ENCODE results near the gene ZSCAN31.
"Not testable (repeated sequence)": the region's sequence is repeated elsewhere in the genome, so short reads cannot be mapped to it uniquely, and the experiment has no call there.

ZSCAN31 gene

DNA sequence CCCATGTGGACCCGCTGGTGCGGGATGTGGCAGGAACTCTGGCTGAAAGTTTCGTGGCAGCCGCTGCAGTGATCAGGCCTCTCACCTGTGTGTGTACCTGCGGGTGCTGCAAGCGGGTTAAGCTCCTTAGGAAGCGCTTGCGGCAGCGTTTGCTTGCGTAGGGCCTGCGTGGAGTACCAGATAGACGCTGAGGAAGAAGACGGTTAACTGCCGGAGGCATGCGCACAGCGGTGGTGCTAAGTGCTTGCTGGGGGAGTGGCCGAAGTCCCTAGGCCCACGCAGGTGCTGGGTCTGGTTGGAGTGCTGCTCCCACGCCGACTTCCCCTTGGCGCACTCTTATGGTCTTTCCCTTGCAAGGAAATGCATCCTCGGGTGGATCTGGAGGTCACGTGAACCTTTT lies 23.0 kb downstream of the ZSCAN31 start:
- no peak for FAIRE-seq

DNA sequence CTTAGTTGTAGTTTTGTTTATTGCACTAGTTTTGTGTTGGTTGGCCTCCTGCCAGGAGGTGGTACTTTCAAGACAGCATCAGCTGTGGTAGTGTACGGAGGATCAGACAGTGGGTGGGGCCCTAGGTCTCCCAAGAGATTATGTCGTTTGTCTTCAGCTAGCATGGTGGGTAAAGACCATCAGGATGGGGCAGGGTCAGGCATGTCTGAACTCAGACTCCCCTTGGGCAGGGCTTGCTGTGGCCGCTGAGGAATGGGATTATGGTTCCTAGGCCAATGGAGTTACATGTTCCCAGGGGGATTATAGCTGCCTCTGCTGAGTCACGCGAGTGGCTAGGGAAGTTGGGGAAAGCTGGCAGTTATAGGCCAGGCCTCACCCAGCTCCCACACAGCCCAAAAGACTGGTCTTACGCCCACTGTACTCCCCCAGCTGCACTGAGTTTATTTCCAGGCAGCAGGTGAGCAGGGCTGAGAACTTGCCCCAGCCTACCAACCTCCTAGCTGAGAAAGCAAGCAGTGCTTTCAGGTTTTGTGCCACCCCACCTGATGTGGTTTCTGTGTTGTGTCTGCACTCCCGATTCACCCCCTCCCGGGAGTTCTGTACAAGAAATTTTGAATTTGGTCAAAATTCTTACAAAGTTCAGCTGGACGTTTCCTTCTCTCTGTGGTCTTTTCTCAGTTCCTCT lies 24.7 kb downstream of the ZSCAN31 start:
- no peak for FAIRE-seq

DNA sequence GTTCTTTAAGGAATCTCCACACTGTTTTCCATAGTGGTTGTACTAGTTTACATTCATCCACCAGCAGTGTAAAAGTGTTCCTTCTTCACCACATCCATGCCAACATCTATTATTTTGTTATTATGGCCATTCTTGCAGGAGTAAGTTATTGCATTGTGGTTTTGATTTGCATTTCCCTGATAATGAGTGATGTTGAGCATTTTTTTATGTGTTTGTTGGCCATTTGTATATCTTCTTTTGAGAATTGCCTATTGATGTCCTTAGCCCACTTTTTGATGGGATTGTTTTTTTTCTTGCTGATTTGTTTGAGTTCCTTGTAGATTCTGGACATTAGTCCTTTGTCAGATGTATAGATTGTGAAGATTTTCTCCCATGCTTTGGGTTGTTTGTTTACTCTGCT lies 29.6 kb downstream of the ZSCAN31 start:
- not testable (repeated sequence) for FAIRE-seq

DNA sequence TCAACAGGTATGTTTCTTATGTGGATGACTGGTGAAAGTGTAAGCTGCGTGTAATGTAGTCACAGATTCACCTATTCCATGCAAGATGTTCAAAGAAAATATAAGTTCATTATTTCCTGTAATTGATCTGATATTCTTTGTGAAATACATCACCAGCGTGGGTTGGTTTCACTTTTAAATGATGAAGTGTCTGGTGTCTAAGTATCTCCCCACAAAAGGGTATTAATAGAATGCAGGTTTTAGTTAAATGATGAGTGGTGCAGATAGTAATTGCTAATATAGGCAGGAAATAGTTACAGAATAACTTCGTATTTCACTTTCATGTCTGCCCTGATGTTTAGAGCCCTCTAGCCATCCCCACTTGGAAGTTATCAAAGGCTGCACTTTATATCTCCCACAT lies 32.4 kb downstream of the ZSCAN31 start:
- FAIRE-seq: no peak

DNA sequence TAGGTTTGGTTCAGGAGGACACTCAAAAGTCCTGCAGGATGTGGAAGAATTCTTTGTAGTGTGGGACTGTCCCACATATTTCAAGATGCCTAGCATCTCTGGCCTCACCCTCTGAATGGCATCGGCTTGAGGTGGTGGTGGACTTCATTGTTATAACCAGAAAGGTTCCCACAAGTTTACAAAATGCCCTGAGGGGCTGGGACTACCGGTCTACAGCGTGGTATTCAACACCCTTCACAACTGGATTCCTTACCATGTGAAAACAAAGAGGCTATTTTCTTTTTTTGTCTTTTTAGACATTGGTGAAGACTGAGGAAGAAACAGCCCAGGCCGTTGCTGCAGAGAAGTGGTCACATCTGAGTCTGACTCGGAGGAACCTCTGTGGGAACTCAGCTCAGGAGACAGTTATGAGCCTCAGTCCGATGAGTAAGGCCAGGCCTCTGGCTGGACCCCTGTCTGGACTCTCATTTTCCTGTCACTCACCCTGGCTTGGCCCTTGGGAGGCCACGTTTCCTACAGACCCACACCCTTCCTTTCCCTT lies 39.4 kb downstream of the ZSCAN31 start:
- no peak for FAIRE-seq

DNA sequence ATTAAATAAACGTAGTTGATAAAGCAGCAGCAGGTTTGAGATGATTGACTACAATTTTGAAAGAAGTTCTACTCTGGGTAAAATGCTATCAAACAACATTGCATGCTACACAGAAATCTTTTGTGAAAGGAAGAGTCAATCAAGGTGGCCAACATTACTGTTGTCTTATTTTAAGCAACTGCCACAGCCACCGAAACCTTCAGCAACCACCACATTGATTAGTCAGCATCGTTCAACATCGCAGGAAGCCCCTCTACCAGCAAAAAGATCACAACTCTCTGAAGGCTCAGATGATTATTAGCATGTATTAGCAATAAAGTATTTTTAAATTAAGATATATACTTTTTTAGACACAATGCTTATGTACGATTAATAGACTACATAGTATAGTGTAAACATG lies 40.6 kb downstream of the ZSCAN31 start:
- no peak for FAIRE-seq

DNA sequence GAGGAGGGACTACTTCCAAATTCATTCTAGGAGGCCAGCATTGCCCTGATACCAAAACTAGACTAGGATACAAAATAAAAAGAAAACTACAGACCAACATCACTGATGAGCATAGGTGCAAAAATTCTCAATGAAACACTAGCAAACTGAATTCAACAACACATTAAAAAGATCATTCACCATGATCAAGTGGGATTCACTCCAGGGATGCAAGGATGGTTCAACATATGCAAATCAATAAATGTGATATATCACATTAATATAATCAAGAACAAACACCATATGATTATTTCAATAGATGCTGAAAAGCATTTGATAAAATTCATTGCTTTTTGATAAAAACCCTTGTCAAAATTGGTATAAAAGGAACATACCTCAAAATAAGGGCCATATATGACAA lies 44.4 kb downstream of the ZSCAN31 start:
- no peak for FAIRE-seq

DNA sequence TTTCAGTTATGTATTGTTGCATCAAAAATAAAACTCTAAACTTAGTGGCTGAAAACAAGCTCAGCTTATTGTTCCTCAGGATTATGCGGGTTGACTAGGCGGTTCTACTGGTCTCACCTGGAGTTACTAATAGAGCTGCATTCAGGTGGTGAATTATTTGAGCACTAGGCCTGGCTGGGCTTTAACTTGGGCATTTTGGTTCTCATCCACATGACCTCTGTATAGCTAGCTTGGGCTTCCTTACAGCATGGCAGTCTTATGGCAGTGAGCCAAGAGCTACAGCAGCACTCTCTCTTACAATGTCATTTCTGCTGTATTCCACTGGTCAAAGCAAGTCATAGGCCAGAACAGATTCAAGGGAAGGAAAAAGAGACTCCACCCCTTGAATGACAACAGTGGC lies 53.0 kb downstream of the ZSCAN31 start:
- FAIRE-seq: no peak

DNA sequence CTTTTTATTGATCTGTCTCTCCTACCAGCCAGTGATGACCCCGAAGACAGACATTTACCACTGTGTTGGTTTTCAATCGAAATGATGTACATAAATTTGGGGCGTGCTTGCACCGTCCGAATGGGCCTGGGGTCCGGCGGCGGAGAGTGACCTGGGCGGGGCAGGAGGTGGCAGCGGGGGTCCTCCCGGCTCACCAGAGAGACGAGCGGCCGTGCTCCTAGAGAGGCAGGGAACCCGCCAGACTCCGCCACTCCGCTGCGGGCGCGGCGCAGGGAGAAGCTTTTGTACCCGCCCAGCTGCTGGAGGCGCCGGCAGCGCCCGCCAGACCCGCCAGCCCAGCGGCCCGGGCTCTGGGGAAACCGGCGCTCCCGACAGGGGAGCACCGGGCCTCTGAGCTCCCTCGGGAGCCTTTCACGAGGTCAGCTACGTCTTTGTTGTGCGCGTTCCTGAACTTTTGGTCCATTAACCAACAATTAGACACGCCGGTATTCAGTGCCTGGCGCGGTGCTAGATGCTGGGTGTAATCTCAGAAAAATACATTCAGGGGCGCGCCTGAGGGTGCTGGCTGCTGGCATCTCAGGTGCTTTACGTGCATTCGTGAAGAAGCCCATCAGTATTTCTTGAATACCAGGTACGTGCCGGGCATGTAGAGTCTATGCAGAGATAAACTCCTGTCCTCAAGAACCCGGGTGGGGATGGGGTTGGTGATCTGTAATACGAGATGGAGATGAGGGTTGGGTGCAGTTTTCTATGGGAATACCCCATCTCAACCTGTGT lies 54.5 kb downstream of the ZSCAN31 start, which contains the start of gene PGBD1:
Gene PGBD1 (plus strand): TSS at position 285 of the 777 bp plus-strand sequence. CDS start 2,242 bp downstream, outside the sequence.
- no peak for FAIRE-seq

DNA sequence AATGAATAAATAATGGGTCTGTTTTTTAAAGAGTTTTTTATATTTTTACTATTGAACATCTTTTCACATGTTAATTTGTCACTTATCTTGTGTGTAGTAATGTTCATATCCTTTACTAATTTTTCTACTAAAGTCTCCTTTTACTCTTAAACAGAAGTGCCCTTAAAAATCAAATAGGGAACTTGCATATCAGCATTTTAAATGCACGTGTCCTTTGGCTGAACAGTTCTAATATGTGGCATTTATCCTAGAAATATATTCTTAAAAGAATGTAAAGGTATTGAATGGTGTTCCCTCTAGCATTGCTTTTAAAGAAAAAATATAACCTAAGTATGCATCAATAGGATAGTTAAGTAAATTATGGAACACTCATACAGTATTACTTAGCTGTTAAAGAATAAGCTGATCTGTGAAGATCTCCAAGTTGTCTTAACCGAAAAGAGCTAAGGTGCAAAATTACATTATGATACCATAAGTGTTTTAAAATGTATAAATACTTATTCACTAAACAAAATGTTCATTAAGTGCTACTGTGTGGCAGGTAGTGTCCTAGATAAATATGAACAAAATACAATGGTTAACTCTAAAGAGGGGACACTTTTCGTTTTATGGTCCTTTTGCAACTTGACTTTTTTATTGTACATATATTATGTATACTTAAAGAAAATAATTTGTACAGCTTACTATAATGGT lies 55.2 kb downstream of the ZSCAN31 start:
- no peak for FAIRE-seq

DNA sequence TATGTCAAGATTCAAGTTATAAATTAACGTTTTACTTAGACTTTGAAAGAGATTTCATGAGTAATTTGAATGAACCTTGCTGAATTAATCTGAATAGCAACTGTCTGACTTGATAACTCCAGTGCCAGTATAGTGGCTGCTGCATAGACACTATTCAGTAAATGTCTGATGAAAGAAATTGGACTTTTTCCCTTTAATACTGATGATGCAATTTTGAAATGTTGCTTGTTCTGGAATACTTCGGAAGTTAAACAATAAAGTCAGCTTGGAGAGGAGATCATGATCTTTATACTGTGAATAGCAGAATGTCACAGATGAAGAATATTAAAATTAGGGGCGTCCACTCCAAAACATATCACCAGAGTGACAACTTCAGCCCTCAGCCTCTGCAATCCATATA lies 58.2 kb downstream of the ZSCAN31 start:
- FAIRE-seq: no peak

DNA sequence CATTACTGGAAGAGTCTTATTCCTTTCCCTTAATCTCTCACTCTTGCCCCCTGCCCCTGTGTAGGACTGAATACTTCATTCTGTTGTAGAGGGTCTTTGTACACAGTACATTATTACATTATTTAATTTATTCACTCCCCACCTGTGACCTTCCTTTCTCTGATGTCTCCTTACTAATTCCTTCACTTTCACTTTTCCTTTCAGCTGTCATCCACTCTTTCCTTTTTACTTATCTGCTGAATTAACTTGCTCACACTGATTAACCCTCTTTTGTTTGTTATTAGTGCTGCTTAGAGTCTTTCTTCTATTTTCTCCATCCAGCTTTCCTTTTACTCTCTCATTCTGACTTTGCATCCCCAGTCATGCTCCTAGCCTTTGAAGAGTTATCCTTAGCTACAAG lies 61.1 kb downstream of the ZSCAN31 start:
- FAIRE-seq: no peak
